GM19324 (cell line): Measurements from ENCODE around the gene SDC1.

Experiments used
- ATAC-seq: cut with Tn5 transposase; IDR thresholded peaks from one replicate; pipeline ENCODE4 v1.9.1; 2021; ENCODE audit warnings: mild to moderate bottlenecking, moderate library complexity; ENCODE audit not compliant: unreplicated experiment, low FRiP score

SDC1 gene

GRCh38 chr2:20215183-20216040, 9.5 kb downstream of the SDC1 start:
- no peak for ATAC-seq

GRCh38 chr2:20214566-20215182, 10.3 kb downstream of the SDC1 start:
- ATAC-seq = no peak

GRCh38 chr2:20213651-20214565, 11.0 kb downstream of the SDC1 start:
- ATAC-seq = no peak

- no peak for ATAC-seq
These were observed 11.9 kb downstream of the SDC1 start for GRCh38 chr2:20212871-20213503.

- ATAC-seq = no peak
These were observed 12.5 kb downstream of the SDC1 start for GRCh38 chr2:20212459-20212870.

- ATAC-seq = no peak
These were observed 13.0 kb downstream of the SDC1 start for GRCh38 chr2:20211860-20212458.

GRCh38 chr2:20211420-20211819, 13.5 kb downstream of the SDC1 start:
- ATAC-seq = no peak

- ATAC-seq = no peak
These were observed 14.5 kb downstream of the SDC1 start for GRCh38 chr2:20210462-20210861.

GRCh38 chr2:20209373-20210109, 15.4 kb downstream of the SDC1 start:
- ATAC-seq = no peak

GRCh38 chr2:20208476-20208859, 16.5 kb downstream of the SDC1 start:
- no peak for ATAC-seq

- no peak for ATAC-seq
These were observed 17.9 kb downstream of the SDC1 start for GRCh38 chr2:20207051-20207450.

GRCh38 chr2:20205915-20206524, 18.9 kb downstream of the SDC1 start:
- ATAC-seq = no peak

GRCh38 chr2:20205069-20205468, 19.9 kb downstream of the SDC1 start:
- no peak for ATAC-seq

- no peak for ATAC-seq
These were observed 21.3 kb downstream of the SDC1 start for GRCh38 chr2:20203521-20204225.

GRCh38 chr2:20203072-20203471, 21.9 kb downstream of the SDC1 start:
- ATAC-seq = no peak

- ATAC-seq = no peak
These were observed 23.3 kb downstream of the SDC1 start for GRCh38 chr2:20201671-20202070.

GRCh38 chr2:20200697-20201555, 24.0 kb downstream of the SDC1 start:
- no peak for ATAC-seq
